Calu3 (cell line): ENCODE results near the gene KIAA1755. TPM values are rescaled to one million over a fixed set of nuclear protein-coding genes. Genes with fewer than 3 reads are reported as not detected.

Experiments used
- BruUV-seq: library from RNA; stranded (reverse); fragments of 400-500 nt; replicated peaks from 2 replicates; lab custom pipeline; 2021; lab: Mats Ljungman, UMichigan
- CTCF ChIA-PET: fragments of 300-600 bp; sonication (Branson Sonifier 250); formaldehyde crosslinking; loops from one replicate; lab custom pipeline; 2022; ENCODE audit warnings: antibody characterized with exemption; lab: Charles Lee
- DNase-seq: peaks from one replicate; pipeline ENCODE4 v3.0.0; 2022
- H3K27ac Mint-ChIP-seq: one replicate; pipeline ENCODE4 v1.8.0; 2022; ENCODE audit warnings: mixed read lengths; ENCODE audit not compliant: unreplicated experiment
- H3K27me3 Mint-ChIP-seq: one replicate; pipeline ENCODE4 v1.8.0; 2022; ENCODE audit warnings: mixed read lengths; ENCODE audit not compliant: unreplicated experiment
- H3K36me3 Mint-ChIP-seq: one replicate; pipeline ENCODE4 v1.8.0; 2022; ENCODE audit warnings: mild to moderate bottlenecking, moderate library complexity, mixed read lengths; ENCODE audit not compliant: insufficient read depth, unreplicated experiment
- H3K4me1 Mint-ChIP-seq: one replicate; pipeline ENCODE4 v1.8.0; 2022; ENCODE audit warnings: mild to moderate bottlenecking, low read depth, mixed read lengths; ENCODE audit not compliant: unreplicated experiment
- H3K4me3 Mint-ChIP-seq: one replicate; pipeline ENCODE4 v1.8.0; 2022; ENCODE audit warnings: mild to moderate bottlenecking, low read depth, moderate library complexity, mixed read lengths; ENCODE audit not compliant: unreplicated experiment
- H3K9me3 Mint-ChIP-seq: one replicate; pipeline ENCODE4 v1.8.0; 2022; ENCODE audit warnings: low read depth, mixed read lengths; ENCODE audit not compliant: unreplicated experiment
- CTCF ChIP-seq: fragments of 200-600 bp; IDR thresholded peaks from one replicate; pipeline ENCODE4 v1.8.0; 2022; ENCODE audit warnings: antibody characterized with exemption; ENCODE audit not compliant: unreplicated experiment
- intact Hi-C: fragments of 100-400 bp; cut with micrococcal nuclease; formaldehyde crosslinking; loops from one replicate; pipeline ENCODE4 v1.10.0; 2022; ENCODE audit not compliant: unreplicated experiment
- total RNA-seq: library from RNA; stranded (reverse); gene quantifications from 2 replicates; pipeline ENCODE4 v1.2.3, GENCODE V29; 2022

KIAA1755 gene
- total RNA-seq, 1 experiment from 2014 or later = not detected

- H3K9me3 Mint-ChIP-seq = peaks cover 4% of the 10 kb centered on the region
- H3K27ac Mint-ChIP-seq = no peak overlapping the region
- BruUV-seq = no TSS peak
- TF ChIP-seq CTCF = no peak
- H3K36me3 Mint-ChIP-seq = no peaks in the 10 kb centered on the region
- no peak overlapping the region for H3K4me3 Mint-ChIP-seq
- no peak for DNase-seq
- H3K27me3 Mint-ChIP-seq = no peaks in the 10 kb centered on the region
- CTCF ChIA-PET = no interaction called here
- intact Hi-C loops = no loop called here
- peaks cover 11% of the 10 kb centered on the region for H3K4me1 Mint-ChIP-seq
Observed at GRCh38 chr20:38193586-38194105, 66.9 kb downstream of the KIAA1755 start.

- Mint-ChIP-seq H3K4me1 (peaks cover 21% of the 10 kb centered on the region), H3K27ac (no peak overlapping the region), H3K4me3 (no peak overlapping the region), H3K36me3 (peaks cover 4% of the 10 kb centered on the region), H3K9me3 (peaks cover 4% of the 10 kb centered on the region), H3K27me3 (no peaks in the 10 kb centered on the region)
- no TSS peak for BruUV-seq
- TF ChIP-seq CTCF = no peak
- intact Hi-C loops = no loop called here
- no peak for DNase-seq
- CTCF ChIA-PET = interaction anchor here (0.7 kb wide), 2 partner anchors 65 to 98 kb away, joined by 3 to 5 read pairs; no protein-coding TSS in a partner anchor
Observed at GRCh38 chr20:38192323-38192885, 68.1 kb downstream of the KIAA1755 start.

- intact Hi-C loops = no loop called here
- Mint-ChIP-seq H3K36me3 (peaks cover 7% of the 10 kb centered on the region), H3K27me3 (no peaks in the 10 kb centered on the region), H3K4me3 (no peak overlapping the region), H3K9me3 (peaks cover 4% of the 10 kb centered on the region), H3K27ac (peak overlapping the region; percentile 4), H3K4me1 (peaks cover 28% of the 10 kb centered on the region)
- TF ChIP-seq CTCF = no peak
- CTCF ChIA-PET = interaction anchor here (0.7 kb wide), 1 partner anchor 64 kb away, joined by 3 read pairs; no protein-coding TSS in a partner anchor
- no peak for DNase-seq
- BruUV-seq = no TSS peak
Observed at GRCh38 chr20:38191654-38192053, 68.9 kb downstream of the KIAA1755 start.

- no peak for TF ChIP-seq CTCF
- peaks cover 10% of the 10 kb centered on the region for H3K36me3 Mint-ChIP-seq
- no TSS peak for BruUV-seq
Observed at GRCh38 chr20:38190936-38191371, 69.6 kb downstream of the KIAA1755 start.

More at GRCh38 chr20:38190936-38191371, 69.6 kb downstream of the KIAA1755 start:
- no peak for DNase-seq
- peaks cover 33% of the 10 kb centered on the region for H3K4me1 Mint-ChIP-seq
- H3K9me3 Mint-ChIP-seq = peaks cover 4% of the 10 kb centered on the region
- intact Hi-C loops = no loop called here
- peak overlapping the region; percentile 4 for H3K27ac Mint-ChIP-seq
- no peaks in the 10 kb centered on the region for H3K27me3 Mint-ChIP-seq
- no peak overlapping the region for H3K4me3 Mint-ChIP-seq
- CTCF ChIA-PET = interaction anchor here (0.6 to 1.6 kb wide), 3 partner anchors 10 to 21 kb away, joined by 3 to 4 read pairs (median 3); no protein-coding TSS in a partner anchor
